Measurements from ENCODE around the gene ACVR1. TPM values are rescaled to one million over a fixed set of nuclear protein-coding genes. Genes with fewer than 3 reads are reported as not detected.

ACVR1 gene
- total RNA-seq, 1 donor from 2014 or later = 36.3 TPM

GRCh38 chr2:157822993-157823392, 53.1 kb downstream of the ACVR1 start:
- TF ChIP-seq, protein P1, sequence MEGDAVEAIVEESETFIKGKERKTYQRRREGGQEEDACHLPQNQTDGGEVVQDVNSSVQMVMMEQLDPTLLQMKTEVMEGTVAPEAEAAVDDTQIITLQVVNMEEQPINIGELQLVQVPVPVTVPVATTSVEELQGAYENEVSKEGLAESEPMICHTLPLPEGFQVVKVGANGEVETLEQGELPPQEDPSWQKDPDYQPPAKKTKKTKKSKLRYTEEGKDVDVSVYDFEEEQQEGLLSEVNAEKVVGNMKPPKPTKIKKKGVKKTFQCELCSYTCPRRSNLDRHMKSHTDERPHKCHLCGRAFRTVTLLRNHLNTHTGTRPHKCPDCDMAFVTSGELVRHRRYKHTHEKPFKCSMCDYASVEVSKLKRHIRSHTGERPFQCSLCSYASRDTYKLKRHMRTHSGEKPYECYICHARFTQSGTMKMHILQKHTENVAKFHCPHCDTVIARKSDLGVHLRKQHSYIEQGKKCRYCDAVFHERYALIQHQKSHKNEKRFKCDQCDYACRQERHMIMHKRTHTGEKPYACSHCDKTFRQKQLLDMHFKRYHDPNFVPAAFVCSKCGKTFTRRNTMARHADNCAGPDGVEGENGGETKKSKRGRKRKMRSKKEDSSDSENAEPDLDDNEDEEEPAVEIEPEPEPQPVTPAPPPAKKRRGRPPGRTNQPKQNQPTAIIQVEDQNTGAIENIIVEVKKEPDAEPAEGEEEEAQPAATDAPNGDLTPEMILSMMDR (IDR thresholded peaks at IDR 0.05; ENCODE audit: partially characterized antibody, unreplicated experiment) = no peak
- no peak overlapping the region for H3K4me3 Mint-ChIP-seq (ENCODE audit: unreplicated experiment)
- H3K4me1 Mint-ChIP-seq (ENCODE audit: low read depth, unreplicated experiment) = no peaks in the 10 kb centered on the region
- H3K36me3 Mint-ChIP-seq (ENCODE audit: unreplicated experiment) = no peaks in the 10 kb centered on the region
- DNase-seq = no peak
- H3K27ac Mint-ChIP-seq (ENCODE audit: unreplicated experiment) = no peak overlapping the region
- H3K9me3 Mint-ChIP-seq (ENCODE audit: unreplicated experiment) = no peaks in the 10 kb centered on the region
- H3K27me3 Mint-ChIP-seq (ENCODE audit: unreplicated experiment) = peaks cover 6% of the 10 kb centered on the region

- Mint-ChIP-seq H3K4me1 (ENCODE audit: low read depth, unreplicated experiment) (no peaks in the 10 kb centered on the region), H3K27me3 (ENCODE audit: unreplicated experiment) (peaks cover 6% of the 10 kb centered on the region), H3K9me3 (ENCODE audit: unreplicated experiment) (no peaks in the 10 kb centered on the region), H3K36me3 (ENCODE audit: unreplicated experiment) (no peaks in the 10 kb centered on the region), H3K4me3 (ENCODE audit: unreplicated experiment) (no peak overlapping the region), H3K27ac (ENCODE audit: unreplicated experiment) (no peak overlapping the region)
- TF ChIP-seq, protein P1 (IDR thresholded peaks at IDR 0.05; ENCODE audit: partially characterized antibody, unreplicated experiment) = no peak
- DNase-seq = no peak
Measured at GRCh38 chr2:157822533-157822932, 53.6 kb downstream of the ACVR1 start.

DNA sequence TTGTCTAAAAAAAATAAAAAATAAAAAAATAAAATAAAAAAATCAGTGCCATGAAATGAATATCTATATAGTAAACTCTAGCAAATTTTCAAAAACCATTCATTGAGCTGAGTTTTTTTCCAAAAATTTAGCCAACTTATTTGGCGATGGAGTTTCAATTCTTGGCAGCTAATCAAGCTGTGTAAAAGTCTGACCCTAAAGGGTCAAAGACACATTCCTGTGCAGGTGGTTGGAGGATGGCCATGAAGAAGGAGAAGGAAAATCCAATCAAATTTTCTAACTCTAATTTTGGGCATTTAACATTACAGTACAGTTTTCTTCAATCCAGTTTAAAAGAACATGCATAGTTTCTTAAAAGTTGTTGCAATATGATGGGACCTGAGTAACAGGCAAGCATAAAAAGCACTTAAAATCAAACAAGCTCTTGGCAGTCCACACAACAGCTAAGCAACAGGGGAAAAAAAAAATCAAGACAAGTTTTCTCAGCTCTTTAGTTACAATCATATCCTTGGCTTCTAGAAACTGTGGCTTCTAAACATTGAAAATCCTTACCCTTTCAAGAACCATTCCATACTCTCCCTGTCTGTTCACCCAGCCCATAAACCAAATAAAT, 54.5 kb downstream of the ACVR1 start:
- no peak overlapping the region for H3K4me3 Mint-ChIP-seq (ENCODE audit: unreplicated experiment)
- no peaks in the 10 kb centered on the region for H3K4me1 Mint-ChIP-seq (ENCODE audit: low read depth, unreplicated experiment)
- no peak overlapping the region for H3K27ac Mint-ChIP-seq (ENCODE audit: unreplicated experiment)
- peaks cover 6% of the 10 kb centered on the region for H3K27me3 Mint-ChIP-seq (ENCODE audit: unreplicated experiment)
- TF ChIP-seq, protein P1 (IDR thresholded peaks at IDR 0.05; ENCODE audit: partially characterized antibody, unreplicated experiment) = no peak
- no peak for DNase-seq
- H3K9me3 Mint-ChIP-seq (ENCODE audit: unreplicated experiment) = no peaks in the 10 kb centered on the region
- no peaks in the 10 kb centered on the region for H3K36me3 Mint-ChIP-seq (ENCODE audit: unreplicated experiment)

DNA sequence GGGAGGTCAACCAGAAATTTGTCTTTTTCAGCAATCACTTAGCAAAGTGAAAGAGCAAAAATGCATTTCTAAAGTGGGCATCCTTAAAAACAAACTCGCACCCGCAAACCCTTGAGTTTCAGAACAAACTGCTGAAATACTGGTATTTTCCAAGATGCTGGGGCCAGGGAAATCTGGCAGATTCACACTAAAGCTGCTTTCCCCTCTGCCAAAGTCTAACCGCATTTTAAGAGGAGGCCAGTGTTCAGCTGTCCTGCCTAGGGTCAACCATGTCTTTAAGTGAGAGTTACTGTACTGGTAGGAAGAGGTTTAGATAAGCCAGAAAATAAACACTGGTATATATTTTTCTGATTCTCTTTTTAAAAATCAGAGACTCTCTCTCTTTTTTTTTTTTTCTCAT, 55.9 kb downstream of the ACVR1 start:
- Mint-ChIP-seq H3K9me3 (ENCODE audit: unreplicated experiment) (no peaks in the 10 kb centered on the region), H3K27me3 (ENCODE audit: unreplicated experiment) (peaks cover 6% of the 10 kb centered on the region), H3K4me1 (ENCODE audit: low read depth, unreplicated experiment) (no peaks in the 10 kb centered on the region), H3K4me3 (ENCODE audit: unreplicated experiment) (no peak overlapping the region), H3K36me3 (ENCODE audit: unreplicated experiment) (no peaks in the 10 kb centered on the region), H3K27ac (ENCODE audit: unreplicated experiment) (no peak overlapping the region)
- TF ChIP-seq, protein P1 (IDR thresholded peaks at IDR 0.05; ENCODE audit: partially characterized antibody, unreplicated experiment) = no peak
- DNase-seq = no peak

DNA sequence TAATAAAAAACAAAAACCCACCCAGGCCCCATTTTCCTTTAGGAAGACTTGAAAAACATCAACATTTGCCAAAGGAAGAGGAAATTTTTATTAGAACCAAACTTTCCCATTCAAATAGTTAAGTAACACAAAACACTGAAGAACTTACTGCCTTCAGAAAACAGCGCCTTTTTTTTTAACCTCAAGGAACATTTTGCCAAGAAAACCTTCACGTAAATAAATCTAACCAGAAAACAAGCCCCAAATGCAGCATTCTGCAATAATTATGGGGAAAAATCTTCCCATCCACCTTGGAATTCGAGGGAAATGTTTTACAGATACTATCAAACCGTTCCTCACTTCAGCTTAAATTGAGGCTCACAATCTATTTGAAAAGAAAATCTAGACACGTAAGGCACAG, 56.4 kb downstream of the ACVR1 start:
- TF ChIP-seq, protein P1 (IDR thresholded peaks at IDR 0.05; ENCODE audit: partially characterized antibody, unreplicated experiment) = no peak
- H3K36me3 Mint-ChIP-seq (ENCODE audit: unreplicated experiment) = no peaks in the 10 kb centered on the region

More for the DNA sequence above, 56.4 kb downstream of the ACVR1 start:
- Mint-ChIP-seq H3K27ac (ENCODE audit: unreplicated experiment) (no peak overlapping the region), H3K4me3 (ENCODE audit: unreplicated experiment) (no peak overlapping the region), H3K4me1 (ENCODE audit: low read depth, unreplicated experiment) (no peaks in the 10 kb centered on the region), H3K9me3 (ENCODE audit: unreplicated experiment) (no peaks in the 10 kb centered on the region), H3K27me3 (ENCODE audit: unreplicated experiment) (peaks cover 6% of the 10 kb centered on the region)
- DNase-seq = no peak

All from glutamatergic neuron (in vitro differentiated cells).